A673 (cell line): ENCODE data around the gene AADACL2. TPM values are rescaled to one million over a fixed set of nuclear protein-coding genes. Genes with fewer than 3 reads are reported as not detected.

Experiments
- BruUV-seq: library from RNA; stranded (reverse); fragments of 400-500 nt; replicated peaks from 2 replicates; lab custom pipeline; 2021; lab: Mats Ljungman, UMichigan
- CTCF ChIA-PET: fragments of 300-600 bp; sonication (Branson Sonifier 250); formaldehyde crosslinking; loops from one replicate; lab custom pipeline; 2022; ENCODE audit warnings: antibody characterized with exemption; lab: Charles Lee
- POLR2A ChIA-PET: fragments of 300-600 bp; sonication (Branson Sonifier 250); formaldehyde crosslinking; loops from one replicate; lab custom pipeline; 2022; ENCODE audit warnings: antibody characterized with exemption; ENCODE audit not compliant: low non-redundant PET; lab: Charles Lee
- DNase-seq: peaks from one replicate; pipeline ENCODE4 v3.0.0-alpha.2; 2015; ENCODE audit warnings: low spot score
- H3K27ac ChIP-seq: fragments of 200-600 bp; sonication (generic); 2 replicates; pipeline ENCODE4 v1.5.1; 2016; ENCODE audit warnings: mixed run types, low read depth, mild to moderate bottlenecking, mixed read lengths, antibody characterized with exemption, low read length; ENCODE audit not compliant: poor library complexity, severe bottlenecking
- H3K27me3 ChIP-seq: fragments of 200-600 bp; sonication (generic); replicated peaks from 2 replicates; pipeline ENCODE4 v1.6.1; 2017; ENCODE audit warnings: mixed run types, low read depth, mild to moderate bottlenecking, mixed read lengths, antibody characterized with exemption, low read length; ENCODE audit not compliant: insufficient read depth, poor library complexity
- H3K36me3 ChIP-seq: fragments of 200-600 bp; sonication (generic); 2 replicates; pipeline ENCODE4 v1.6.1; 2016; ENCODE audit warnings: mixed run types, mild to moderate bottlenecking, mixed read lengths, antibody characterized with exemption, low read length; ENCODE audit not compliant: insufficient read depth, poor library complexity, severe bottlenecking
- H3K4me1 ChIP-seq: fragments of 200-600 bp; sonication (generic); 2 replicates; pipeline ENCODE4 v1.6.1; 2017; ENCODE audit warnings: mixed run types, mild to moderate bottlenecking, mixed read lengths, antibody characterized with exemption, low read length; ENCODE audit not compliant: insufficient read depth, poor library complexity, severe bottlenecking
- H3K4me3 ChIP-seq: fragments of 200-600 bp; sonication (generic); 2 replicates; pipeline ENCODE4 v1.5.1; 2016; ENCODE audit warnings: low read depth, mixed run types, mild to moderate bottlenecking, mixed read lengths, low read length; ENCODE audit not compliant: poor library complexity, severe bottlenecking
- H3K9me3 ChIP-seq: fragments of 200-600 bp; sonication (generic); 2 replicates; pipeline ENCODE4 v1.6.1; 2016; ENCODE audit warnings: mixed run types, low read depth, mild to moderate bottlenecking, mixed read lengths, antibody characterized with exemption, low read length; ENCODE audit not compliant: poor library complexity, severe bottlenecking
- CTCF ChIP-seq: fragments of 300-800, 200-600 bp; sonication (generic); conservative IDR thresholded peaks from 2 replicates; pipeline ENCODE4 v1.5.1; 2017; ENCODE audit warnings: low read depth, mild to moderate bottlenecking, antibody characterized with exemption, low read length, moderate library complexity, mixed read lengths
- EZH2 ChIP-seq: fragments of 200-600 bp; sonication (generic); IDR thresholded peaks from 2 replicates; pipeline ENCODE4 v1.6.1; 2017; ENCODE audit warnings: borderline replicate concordance, low read depth, mild to moderate bottlenecking, mixed read lengths, antibody characterized with exemption, low read length; ENCODE audit not compliant: poor library complexity, severe bottlenecking
- intact Hi-C: fragments of 100-400 bp; cut with micrococcal nuclease; formaldehyde crosslinking; loops from one replicate; pipeline ENCODE4 v1.10.0; 2022; ENCODE audit not compliant: unreplicated experiment
- total RNA-seq: library from RNA; stranded (reverse); gene quantifications from 2 replicates; pipeline ENCODE4 v1.2.3, GENCODE V29; 2021

The AADACL2 gene
- total RNA-seq, 1 experiment from 2014 or later, result not detected

DNA sequence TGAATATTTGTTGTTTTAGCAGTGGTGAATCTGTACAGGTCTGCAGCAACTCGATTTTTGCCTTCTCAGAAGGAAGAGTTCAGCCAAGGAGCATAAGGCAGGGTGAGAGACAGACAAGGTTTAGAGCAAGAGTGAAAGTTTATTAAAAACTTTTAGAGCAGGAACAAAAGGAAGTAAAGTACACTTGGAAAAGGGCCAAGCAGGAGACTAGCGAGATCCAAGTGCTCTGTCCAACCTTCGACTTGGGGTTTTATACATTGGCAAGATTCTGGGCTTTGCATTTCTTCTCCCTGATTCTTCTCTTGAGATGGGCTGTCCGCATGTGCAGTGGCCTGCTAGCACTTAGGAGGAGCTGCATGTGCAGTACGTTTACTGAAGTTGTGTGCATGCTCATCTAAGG is 46.7 kb upstream of the AADACL2 start:
- Histone ChIP-seq H3K9me3 (no peaks in the 10 kb centered on the region), H3K27ac (no peak overlapping the region), H3K36me3 (no peaks in the 10 kb centered on the region), H3K4me3 (no peak overlapping the region), H3K27me3 (no peaks in the 10 kb centered on the region), H3K4me1 (no peaks in the 10 kb centered on the region)
- no peak for DNase-seq
- intact Hi-C loops, result no loop called here
- BruUV-seq, result no TSS peak
- TF ChIP-seq CTCF (no peak), EZH2 (no peak)
- ChIA-PET POLR2A (no interaction called here), CTCF (no interaction called here)

DNA sequence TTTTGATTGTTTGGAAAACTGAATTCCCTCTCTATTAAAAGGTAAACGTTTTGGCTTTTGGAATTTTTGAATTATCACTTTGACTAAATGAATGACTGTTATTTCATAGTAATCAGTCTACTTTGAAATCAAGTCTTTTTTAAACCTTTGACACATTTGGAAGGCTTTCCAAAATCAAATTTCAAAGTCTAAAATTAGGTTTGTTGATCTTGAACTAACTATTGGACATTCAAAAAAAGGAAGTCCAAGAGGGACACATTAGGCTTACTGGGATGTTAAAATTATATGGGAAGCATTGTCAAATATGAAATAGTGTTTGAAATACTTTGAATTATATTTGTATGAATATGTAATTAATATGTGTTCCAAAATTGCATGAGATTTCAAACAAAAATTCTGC is 45.2 kb upstream of the AADACL2 start:
- Histone ChIP-seq H3K4me1 (no peaks in the 10 kb centered on the region), H3K27me3 (no peaks in the 10 kb centered on the region), H3K4me3 (no peak overlapping the region), H3K9me3 (no peaks in the 10 kb centered on the region), H3K36me3 (no peaks in the 10 kb centered on the region), H3K27ac (no peak overlapping the region)
- no peak for TF ChIP-seq CTCF
- no peak for TF ChIP-seq EZH2
- no TSS peak for BruUV-seq
- CTCF ChIA-PET, result no interaction called here
- POLR2A ChIA-PET, result no interaction called here
- intact Hi-C loops, result no loop called here
- no peak for DNase-seq

GRCh38 chr3:151690645-151691044 is 43.1 kb upstream of the AADACL2 start:
- ChIA-PET CTCF (no interaction called here), POLR2A (no interaction called here)
- Histone ChIP-seq H3K36me3 (no peaks in the 10 kb centered on the region), H3K4me3 (no peak overlapping the region), H3K27ac (no peak overlapping the region), H3K27me3 (no peaks in the 10 kb centered on the region), H3K4me1 (no peaks in the 10 kb centered on the region), H3K9me3 (no peaks in the 10 kb centered on the region)
- TF ChIP-seq EZH2 (no peak), CTCF (no peak)
- intact Hi-C loops, result no loop called here
- DNase-seq, result no peak
- BruUV-seq, result no TSS peak
